ENCODE results near the gene COG5.

DNA sequence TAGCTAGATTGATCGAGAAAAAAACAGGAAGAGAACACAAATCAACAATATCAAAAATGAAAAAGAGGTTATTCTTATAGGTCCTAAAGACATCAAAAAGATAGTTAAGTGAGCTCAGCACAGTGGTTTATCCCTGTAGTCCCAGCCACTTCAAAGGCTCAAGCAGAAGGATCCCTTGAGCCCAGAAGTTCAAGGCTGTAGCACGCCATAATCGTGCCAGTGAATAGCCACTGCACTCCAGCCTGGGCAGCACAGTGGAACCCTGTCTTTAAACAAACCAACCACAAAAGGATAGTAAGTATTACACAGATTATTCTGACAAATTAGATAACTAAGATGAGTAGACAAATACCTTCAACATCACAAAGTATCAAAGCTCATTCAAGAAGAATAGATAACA is 311.8 kb downstream of the COG5 start:
- no peak for TF ChIP-seq ZFP3 (CRISPR knock-in tag; IDR thresholded peaks at IDR 0.05)
- TF ChIP-seq BACH2 (CRISPR knock-in tag; IDR thresholded peaks at IDR 0.05; ENCODE audit: borderline replicate concordance): no peak
- no peak for TF ChIP-seq SNAI2 (CRISPR knock-in tag; IDR thresholded peaks at IDR 0.05)
- no peak for TF ChIP-seq TCF4 (CRISPR knock-in tag; IDR thresholded peaks at IDR 0.05; ENCODE audit: borderline replicate concordance)
- TF ChIP-seq, protein P1, sequence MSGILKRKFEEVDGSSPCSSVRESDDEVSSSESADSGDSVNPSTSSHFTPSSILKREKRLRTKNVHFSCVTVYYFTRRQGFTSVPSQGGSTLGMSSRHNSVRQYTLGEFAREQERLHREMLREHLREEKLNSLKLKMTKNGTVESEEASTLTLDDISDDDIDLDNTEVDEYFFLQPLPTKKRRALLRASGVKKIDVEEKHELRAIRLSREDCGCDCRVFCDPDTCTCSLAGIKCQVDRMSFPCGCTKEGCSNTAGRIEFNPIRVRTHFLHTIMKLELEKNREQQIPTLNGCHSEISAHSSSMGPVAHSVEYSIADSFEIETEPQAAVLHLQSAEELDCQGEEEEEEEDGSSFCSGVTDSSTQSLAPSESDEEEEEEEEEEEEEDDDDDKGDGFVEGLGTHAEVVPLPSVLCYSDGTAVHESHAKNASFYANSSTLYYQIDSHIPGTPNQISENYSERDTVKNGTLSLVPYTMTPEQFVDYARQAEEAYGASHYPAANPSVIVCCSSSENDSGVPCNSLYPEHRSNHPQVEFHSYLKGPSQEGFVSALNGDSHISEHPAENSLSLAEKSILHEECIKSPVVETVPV (CRISPR knock-in tag; IDR thresholded peaks at IDR 0.05): no peak
- no peak for TF ChIP-seq ZNF565 (CRISPR knock-in tag; conservative IDR thresholded peaks at IDR 0.05; ENCODE audit: low read depth)
- no peak for TF ChIP-seq ARNTL (CRISPR knock-in tag; IDR thresholded peaks at IDR 0.05; ENCODE audit: borderline replicate concordance, low read depth)
- TF ChIP-seq, protein P2, sequence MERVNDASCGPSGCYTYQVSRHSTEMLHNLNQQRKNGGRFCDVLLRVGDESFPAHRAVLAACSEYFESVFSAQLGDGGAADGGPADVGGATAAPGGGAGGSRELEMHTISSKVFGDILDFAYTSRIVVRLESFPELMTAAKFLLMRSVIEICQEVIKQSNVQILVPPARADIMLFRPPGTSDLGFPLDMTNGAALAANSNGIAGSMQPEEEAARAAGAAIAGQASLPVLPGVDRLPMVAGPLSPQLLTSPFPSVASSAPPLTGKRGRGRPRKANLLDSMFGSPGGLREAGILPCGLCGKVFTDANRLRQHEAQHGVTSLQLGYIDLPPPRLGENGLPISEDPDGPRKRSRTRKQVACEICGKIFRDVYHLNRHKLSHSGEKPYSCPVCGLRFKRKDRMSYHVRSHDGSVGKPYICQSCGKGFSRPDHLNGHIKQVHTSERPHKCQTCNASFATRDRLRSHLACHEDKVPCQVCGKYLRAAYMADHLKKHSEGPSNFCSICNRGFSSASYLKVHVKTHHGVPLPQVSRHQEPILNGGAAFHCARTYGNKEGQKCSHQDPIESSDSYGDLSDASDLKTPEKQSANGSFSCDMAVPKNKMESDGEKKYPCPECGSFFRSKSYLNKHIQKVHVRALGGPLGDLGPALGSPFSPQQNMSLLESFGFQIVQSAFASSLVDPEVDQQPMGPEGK (CRISPR knock-in tag; IDR thresholded peaks at IDR 0.05; ENCODE audit: borderline replicate concordance): no peak
